Measurements from ENCODE around the gene C15orf39. TPM values are rescaled to one million over a fixed set of nuclear protein-coding genes. Genes with fewer than 3 reads are reported as not detected.

C15orf39 gene
- polyA plus RNA-seq, 4 donors: 6.5 to 20.6 (median 11.9) TPM

- no peak overlapping the region for H3K4me3 ChIP-seq (ENCODE audit: low read depth in 1 of 3, low read length in 3 of 3)
- H3K4me1 ChIP-seq (ENCODE audit: control insufficient read depth in 3 of 3, insufficient read depth in 2 of 3, low read depth in 1 of 3, low read length in 2 of 3): no peaks in the 10 kb centered on the region
- FAIRE-seq (no peak), DNase-seq (no peak)
- WGBS, 3 donors: 75 to 79% (median 75%) methylated on average over 16 of the region's 16 CpGs
- no peak overlapping the region for H3K27ac ChIP-seq (ENCODE audit: low read depth in 1 of 3, low read length in 2 of 3)
- H3K36me3 ChIP-seq (ENCODE audit: control insufficient read depth in 3 of 3, insufficient read depth in 2 of 3, low read depth in 1 of 3, low read length in 3 of 3): no peaks in the 10 kb centered on the region
- no peaks in the 10 kb centered on the region for H3K9me3 ChIP-seq (ENCODE audit: control insufficient read depth in 2 of 2, insufficient read depth in 1 of 2, low read depth in 1 of 2, low read length in 1 of 2)
- peaks cover 0 to 4% (median 0%) of the 10 kb centered on the region in 3 donors for H3K27me3 ChIP-seq (ENCODE audit: control insufficient read depth in 3 of 3, insufficient read depth in 3 of 3, low read length in 3 of 3)
Measured at GRCh38 chr15:75230551-75231371, 29.1 kb downstream of the C15orf39 start.

GRCh38 chr15:75231836-75232235 is 30.2 kb downstream of the C15orf39 start:
- no peak overlapping the region for H3K27ac ChIP-seq (ENCODE audit: low read depth in 1 of 3, low read length in 2 of 3)
- DNase-seq: no peak
- peaks cover 0 to 4% (median 0%) of the 10 kb centered on the region in 3 donors for H3K27me3 ChIP-seq (ENCODE audit: control insufficient read depth in 3 of 3, insufficient read depth in 3 of 3, low read length in 3 of 3)
- H3K9me3 ChIP-seq (ENCODE audit: control insufficient read depth in 2 of 2, insufficient read depth in 1 of 2, low read depth in 1 of 2, low read length in 1 of 2): no peaks in the 10 kb centered on the region
- no peaks in the 10 kb centered on the region for H3K36me3 ChIP-seq (ENCODE audit: control insufficient read depth in 3 of 3, insufficient read depth in 2 of 3, low read depth in 1 of 3, low read length in 3 of 3)
- FAIRE-seq: no peak
- WGBS, 3 donors: 64 to 77% (median 64%) methylated on average over 4 of the region's 4 CpGs
- H3K4me1 ChIP-seq (ENCODE audit: control insufficient read depth in 3 of 3, insufficient read depth in 2 of 3, low read depth in 1 of 3, low read length in 2 of 3): no peaks in the 10 kb centered on the region
- H3K4me3 ChIP-seq (ENCODE audit: low read depth in 1 of 3, low read length in 3 of 3): no peak overlapping the region

GRCh38 chr15:75232252-75232813 is 30.7 kb downstream of the C15orf39 start:
- Histone ChIP-seq H3K4me3 (ENCODE audit: low read depth in 1 of 3, low read length in 3 of 3) (no peak overlapping the region), H3K36me3 (ENCODE audit: control insufficient read depth in 3 of 3, insufficient read depth in 2 of 3, low read depth in 1 of 3, low read length in 3 of 3) (no peaks in the 10 kb centered on the region), H3K27ac (ENCODE audit: low read depth in 1 of 3, low read length in 2 of 3) (no peak overlapping the region), H3K9me3 (ENCODE audit: control insufficient read depth in 2 of 2, insufficient read depth in 1 of 2, low read depth in 1 of 2, low read length in 1 of 2) (no peaks in the 10 kb centered on the region), H3K27me3 (ENCODE audit: control insufficient read depth in 3 of 3, insufficient read depth in 3 of 3, low read length in 3 of 3) (peaks cover 0 to 4% (median 0%) of the 10 kb centered on the region in 3 donors), H3K4me1 (ENCODE audit: control insufficient read depth in 3 of 3, insufficient read depth in 2 of 3, low read depth in 1 of 3, low read length in 2 of 3) (no peaks in the 10 kb centered on the region)
- no peak for FAIRE-seq
- 77 to 89% (median 82%) methylated on average over 12 of the region's 12 CpGs for WGBS, 3 donors
- no peak for DNase-seq

- no peaks in the 10 kb centered on the region for H3K36me3 ChIP-seq (ENCODE audit: control insufficient read depth in 3 of 3, insufficient read depth in 2 of 3, low read depth in 1 of 3, low read length in 3 of 3)
- H3K27me3 ChIP-seq (ENCODE audit: control insufficient read depth in 3 of 3, insufficient read depth in 3 of 3, low read length in 3 of 3): peaks cover 0 to 4% (median 0%) of the 10 kb centered on the region in 3 donors
- H3K27ac ChIP-seq (ENCODE audit: low read depth in 1 of 3, low read length in 2 of 3): no peak overlapping the region
- H3K9me3 ChIP-seq (ENCODE audit: control insufficient read depth in 2 of 2, insufficient read depth in 1 of 2, low read depth in 1 of 2, low read length in 1 of 2): no peaks in the 10 kb centered on the region
- WGBS, 3 donors: 87 to 91% (median 87%) methylated on average over 17 of the region's 17 CpGs
- DNase-seq (no peak), FAIRE-seq (no peak)
- H3K4me1 ChIP-seq (ENCODE audit: control insufficient read depth in 3 of 3, insufficient read depth in 2 of 3, low read depth in 1 of 3, low read length in 2 of 3): no peaks in the 10 kb centered on the region
- no peak overlapping the region for H3K4me3 ChIP-seq (ENCODE audit: low read depth in 1 of 3, low read length in 3 of 3)
Measured at GRCh38 chr15:75232826-75233503, 31.3 kb downstream of the C15orf39 start.

GRCh38 chr15:75233504-75234190 is 32.0 kb downstream of the C15orf39 start:
- DNase-seq (no peak), FAIRE-seq (no peak)
- Histone ChIP-seq H3K4me3 (ENCODE audit: low read depth in 1 of 3, low read length in 3 of 3) (no peak overlapping the region), H3K4me1 (ENCODE audit: control insufficient read depth in 3 of 3, insufficient read depth in 2 of 3, low read depth in 1 of 3, low read length in 2 of 3) (no peaks in the 10 kb centered on the region), H3K27me3 (ENCODE audit: control insufficient read depth in 3 of 3, insufficient read depth in 3 of 3, low read length in 3 of 3) (peaks cover 0 to 4% (median 0%) of the 10 kb centered on the region in 3 donors), H3K27ac (ENCODE audit: low read depth in 1 of 3, low read length in 2 of 3) (no peak overlapping the region), H3K9me3 (ENCODE audit: control insufficient read depth in 2 of 2, insufficient read depth in 1 of 2, low read depth in 1 of 2, low read length in 1 of 2) (no peaks in the 10 kb centered on the region), H3K36me3 (ENCODE audit: control insufficient read depth in 3 of 3, insufficient read depth in 2 of 3, low read depth in 1 of 3, low read length in 3 of 3) (no peaks in the 10 kb centered on the region)
- WGBS, 3 donors: 65 to 75% (median 71%) methylated on average over 14 of the region's 14 CpGs

- no peaks in the 10 kb centered on the region for H3K36me3 ChIP-seq (ENCODE audit: control insufficient read depth in 3 of 3, insufficient read depth in 2 of 3, low read depth in 1 of 3, low read length in 3 of 3)
- no peak overlapping the region for H3K27ac ChIP-seq (ENCODE audit: low read depth in 1 of 3, low read length in 2 of 3)
- FAIRE-seq (no peak), DNase-seq (no peak)
- 75 to 90% (median 82%) methylated on average over 5 of the region's 5 CpGs for WGBS, 3 donors
- no peaks in the 10 kb centered on the region for H3K4me1 ChIP-seq (ENCODE audit: control insufficient read depth in 3 of 3, insufficient read depth in 2 of 3, low read depth in 1 of 3, low read length in 2 of 3)
- no peaks in the 10 kb centered on the region for H3K9me3 ChIP-seq (ENCODE audit: control insufficient read depth in 2 of 2, insufficient read depth in 1 of 2, low read depth in 1 of 2, low read length in 1 of 2)
- no peak overlapping the region for H3K4me3 ChIP-seq (ENCODE audit: low read depth in 1 of 3, low read length in 3 of 3)
- peaks cover 0 to 4% (median 0%) of the 10 kb centered on the region in 3 donors for H3K27me3 ChIP-seq (ENCODE audit: control insufficient read depth in 3 of 3, insufficient read depth in 3 of 3, low read length in 3 of 3)
Measured at GRCh38 chr15:75234191-75234810, 32.6 kb downstream of the C15orf39 start.

DNA sequence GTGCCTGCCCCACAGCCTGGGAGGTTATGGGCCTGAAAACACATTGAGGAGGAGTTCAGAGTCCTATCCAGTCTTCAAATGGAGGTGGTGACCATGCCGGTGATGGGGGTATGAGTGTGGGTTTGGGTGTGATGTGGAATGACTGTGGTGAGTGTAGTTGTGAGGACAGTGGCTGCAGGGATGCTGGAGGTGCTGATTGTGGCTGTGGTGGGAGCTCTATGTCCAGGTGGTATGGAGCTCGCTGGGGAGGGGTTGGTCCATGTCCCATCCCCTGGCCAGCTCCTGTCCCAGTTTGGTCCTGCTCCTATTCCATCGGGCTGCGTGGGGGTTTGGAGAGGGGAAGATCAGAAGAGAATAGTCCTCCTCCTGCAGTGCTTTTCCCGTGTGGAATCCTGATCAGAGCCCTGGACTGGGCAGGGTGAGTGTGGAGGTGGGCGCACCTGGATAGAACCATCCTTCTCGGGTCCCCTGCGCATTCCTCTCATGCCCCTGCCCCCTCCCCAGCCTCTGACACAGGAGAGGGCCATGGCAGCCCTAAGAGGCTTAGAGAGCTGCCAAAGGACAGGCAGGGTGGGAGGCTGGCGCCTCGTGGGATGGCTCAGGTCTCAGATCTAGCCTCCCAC is 33.5 kb downstream of the C15orf39 start:
- no peak overlapping the region for H3K4me3 ChIP-seq (ENCODE audit: low read depth in 1 of 3, low read length in 3 of 3)
- H3K9me3 ChIP-seq (ENCODE audit: control insufficient read depth in 2 of 2, insufficient read depth in 1 of 2, low read depth in 1 of 2, low read length in 1 of 2): no peaks in the 10 kb centered on the region
- peaks cover 0 to 4% (median 0%) of the 10 kb centered on the region in 3 donors for H3K27me3 ChIP-seq (ENCODE audit: control insufficient read depth in 3 of 3, insufficient read depth in 3 of 3, low read length in 3 of 3)
- no peaks in the 10 kb centered on the region for H3K36me3 ChIP-seq (ENCODE audit: control insufficient read depth in 3 of 3, insufficient read depth in 2 of 3, low read depth in 1 of 3, low read length in 3 of 3)
- FAIRE-seq (no peak), DNase-seq (no peak)
- no peaks in the 10 kb centered on the region for H3K4me1 ChIP-seq (ENCODE audit: control insufficient read depth in 3 of 3, insufficient read depth in 2 of 3, low read depth in 1 of 3, low read length in 2 of 3)
- H3K27ac ChIP-seq (ENCODE audit: low read depth in 1 of 3, low read length in 2 of 3): no peak overlapping the region
- WGBS, 3 donors: 78 to 84% (median 81%) methylated on average over 10 of the region's 10 CpGs
